Heart right ventricle (tissue), 16 donors: Measurements from ENCODE around the gene COX6A2. TPM values are rescaled to one million over a fixed set of nuclear protein-coding genes. Genes with fewer than 3 reads are reported as not detected.

Experiments used
- ATAC-seq, 8 donors: fragments of 200-7000 bp; cut with Tn5 transposase; one replicate each; pipeline ENCODE4 v1.9.1; 2020; ENCODE audit warnings: mild to moderate bottlenecking in 8 of 8, moderate library complexity in 8 of 8, moderate number of reproducible peaks in 1 of 8
- DNase-seq, 2 donors: peaks; one replicate each; pipeline ENCODE4 v3.0.0-alpha.2; 2020
- H3K27ac ChIP-seq, 10 donors: fragments of 200-600 bp; sonication (generic) in 2 of 10; one replicate each; pipeline versions ENCODE4 v1.5.0 to v1.8.0; 2020 to 2022; ENCODE audit warnings: mild to moderate bottlenecking in 3 of 10
- H3K27me3 ChIP-seq, 7 donors: fragments of 200-600 bp; one replicate each; pipeline ENCODE4 v1.8.0; 2021 to 2022; ENCODE audit warnings: mild to moderate bottlenecking in 2 of 7
- H3K36me3 ChIP-seq, 9 donors: fragments of 200-600 bp; sonication (generic) in 1 of 9; one replicate each; pipeline versions ENCODE4 v1.5.0 to v1.8.0; 2020 to 2022; ENCODE audit warnings: mild to moderate bottlenecking in 2 of 9
- H3K4me1 ChIP-seq, 9 donors: fragments of 200-600 bp; sonication (generic) in 1 of 9; one replicate each; pipeline versions ENCODE4 v1.5.0 to v1.8.0; 2020 to 2022; ENCODE audit warnings: mild to moderate bottlenecking in 4 of 9
- H3K4me3 ChIP-seq, 10 donors: fragments of 200-600 bp; sonication (generic) in 2 of 10; one replicate each; pipeline versions ENCODE4 v1.5.0 to v1.8.0; 2020 to 2022; ENCODE audit warnings: mild to moderate bottlenecking in 7 of 10, moderate library complexity in 2 of 10
- H3K9me3 ChIP-seq, 11 donors: fragments of 200-600 bp in 10 of 11; sonication (generic) in 2 of 11; one replicate each; pipeline versions ENCODE4 v1.5.0 to v1.8.0; 2013 to 2022; ENCODE audit warnings: mild to moderate bottlenecking in 2 of 11, control low read depth in 1 of 11, moderate library complexity in 1 of 11
- WGBS, 2 donors: extraction: QIAGEN DNeasy Blood & Tissue Kit; methylation state at CpG; one replicate each; pipeline ENCODE4 v1.1.7; 2013; ENCODE audit warnings: inconsistent platforms in 1 of 2; 5-methylcytosine and 5-hydroxymethylcytosine counted together
- intact Hi-C, 10 donors: fragments of 100-400 bp; cut with DNase I; formaldehyde crosslinking; loops; one replicate each; pipeline versions ENCODE4 v1.11.1 to v1.14.2; 2022
- polyA plus RNA-seq, 2 donors: library from polyadenylated mRNA; stranded (reverse); fragments of 200-250 nt; gene quantifications; one replicate each; pipeline ENCODE4 v1.2.3, GENCODE V29; 2013
- total RNA-seq, 10 donors: library from RNA; stranded (reverse); fragmentation: NEBNext Ultra II Directional in 3 of 10; extraction: Animal tissue kit (Norgen Biotek cat#: 25700) in 3 of 10; gene quantifications; one replicate each; pipeline versions ENCODE4 v1.2.1 to v1.2.4, GENCODE V29; 2021 to 2023
- TF ChIP-seq, protein P1 (sequence below), 9 donors: fragments of 200-600 bp; sonication (generic) in 2 of 9; IDR thresholded peaks; one replicate each; pipeline versions ENCODE4 v1.5.0 to v1.8.0; 2021 to 2022; ENCODE audit warnings: antibody characterized with exemption in 9 of 9, mild to moderate bottlenecking in 5 of 9, moderate library complexity in 1 of 9
- donor health status: Arrhythmogenic right ventricular cardiomyopathy.
- donor health status: ischemic (EF 13 %, LVEDD 7.1; RV severe dilation, severe dysfunction).
- donor health status: healthy with polysubstance abuse.
- donor health status: DM: no; HTN: yes; CAD: no.
- donor health status: DM: no; HTN: no; CAD: no.
- donor health status: ischemic (EF 25% LVEDD 6.9; RV normal size, moderate dysfunction).
- donor health status: ischemic (EF 25% LVEDD 5.7; RV mildly dilated, moderate dysfunction).
- donor health status: healthy.
- donor health status: DM: yes; HTN: yes; CAD: no.
- donor health status: Ischemic cardiomyopathy.
- donor health status: ischemic (EF 35%, LVEDD 5.7; RV mildly dilated, moderate dysfunction).
- donor health status: nonischemic (EF 11% LVEDD 7.7; RV severe dilation, severe dysfunction).
- donor health status: DM: yes; HTN: yes; CAD: no.
- donor health status: PGD.
- donor health status: ischemic (EF 29% LVEDD 5.4; RV normal size, mild dysfunction).
- donor health status: nonischemic (EF 23%, LVEDD 6.1; RV moderate dilation, normal function).

COX6A2 gene
- total and polyA plus RNA-seq, 12 donors = 615 to 9,450 (median 1,411) TPM

DNA sequence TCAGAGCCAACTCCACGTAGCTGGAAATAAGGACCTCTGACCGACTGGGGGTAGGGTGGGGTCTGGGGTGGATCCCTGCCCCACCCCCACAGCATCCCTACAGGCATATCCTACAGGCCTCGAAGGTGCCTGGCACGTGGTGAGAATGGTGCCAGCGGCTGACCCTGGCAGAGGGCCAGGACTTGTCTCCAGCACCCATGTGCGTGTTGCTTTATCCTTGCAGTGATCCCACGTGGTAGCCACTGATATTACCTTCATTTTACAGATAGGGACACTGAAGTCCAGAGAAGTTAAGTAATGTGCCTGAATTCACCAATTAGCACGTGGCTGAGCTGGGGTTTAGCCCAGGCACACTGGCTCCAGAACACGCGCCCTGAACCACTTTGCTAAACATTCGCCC, 26.7 kb downstream of the COX6A2 start:
- no peak for ATAC-seq
- no peaks in the 10 kb centered on the region for H3K36me3 ChIP-seq
- no peak for DNase-seq
- intact Hi-C loops = loop anchor here in 1 of 10 donors (10.0 kb wide), 1 partner anchor 147 kb away; the partner anchor contains the start of gene ITGAM
- H3K27me3 ChIP-seq = peaks cover 0 to 11% (median 0%) of the 10 kb centered on the region in 7 donors
- H3K9me3 ChIP-seq = peaks cover 0 to 10% (median 0%) of the 10 kb centered on the region in 11 donors
- TF ChIP-seq, protein P1, sequence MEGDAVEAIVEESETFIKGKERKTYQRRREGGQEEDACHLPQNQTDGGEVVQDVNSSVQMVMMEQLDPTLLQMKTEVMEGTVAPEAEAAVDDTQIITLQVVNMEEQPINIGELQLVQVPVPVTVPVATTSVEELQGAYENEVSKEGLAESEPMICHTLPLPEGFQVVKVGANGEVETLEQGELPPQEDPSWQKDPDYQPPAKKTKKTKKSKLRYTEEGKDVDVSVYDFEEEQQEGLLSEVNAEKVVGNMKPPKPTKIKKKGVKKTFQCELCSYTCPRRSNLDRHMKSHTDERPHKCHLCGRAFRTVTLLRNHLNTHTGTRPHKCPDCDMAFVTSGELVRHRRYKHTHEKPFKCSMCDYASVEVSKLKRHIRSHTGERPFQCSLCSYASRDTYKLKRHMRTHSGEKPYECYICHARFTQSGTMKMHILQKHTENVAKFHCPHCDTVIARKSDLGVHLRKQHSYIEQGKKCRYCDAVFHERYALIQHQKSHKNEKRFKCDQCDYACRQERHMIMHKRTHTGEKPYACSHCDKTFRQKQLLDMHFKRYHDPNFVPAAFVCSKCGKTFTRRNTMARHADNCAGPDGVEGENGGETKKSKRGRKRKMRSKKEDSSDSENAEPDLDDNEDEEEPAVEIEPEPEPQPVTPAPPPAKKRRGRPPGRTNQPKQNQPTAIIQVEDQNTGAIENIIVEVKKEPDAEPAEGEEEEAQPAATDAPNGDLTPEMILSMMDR (IDR thresholded peaks at IDR 0.05) = no peak
- 72 to 76% methylated on average over 11 of the region's 11 CpGs for WGBS, 2 donors
- peaks cover 0 to 20% (median 0%) of the 10 kb centered on the region in 9 donors for H3K4me1 ChIP-seq
- no peak overlapping the region for H3K4me3 ChIP-seq
- H3K27ac ChIP-seq = no peak overlapping the region

GRCh38 chr16:31400191-31400590, 28.0 kb downstream of the COX6A2 start:
- WGBS, 2 donors = 78 to 82% methylated on average over 2 of the region's 2 CpGs
- Histone ChIP-seq H3K4me3 (no peak overlapping the region), H3K4me1 (peaks cover 0 to 27% (median 0%) of the 10 kb centered on the region in 9 donors), H3K27ac (no peak overlapping the region), H3K27me3 (peaks cover 0 to 21% (median 0%) of the 10 kb centered on the region in 7 donors), H3K9me3 (peaks cover 0 to 10% (median 0%) of the 10 kb centered on the region in 11 donors), H3K36me3 (no peaks in the 10 kb centered on the region)
- TF ChIP-seq, protein P1 (IDR thresholded peaks at IDR 0.05) = no peak
- intact Hi-C loops = loop anchor here in 1 of 10 donors (10.0 kb wide), 1 partner anchor 145 kb away; the partner anchor contains the start of gene ITGAM
- DNase-seq = no peak
- no peak for ATAC-seq

- WGBS, 2 donors = 67 to 74% methylated on average over 9 of the region's 9 CpGs
- Histone ChIP-seq H3K27me3 (peaks cover 0 to 21% (median 5%) of the 10 kb centered on the region in 7 donors), H3K9me3 (peaks cover 0 to 10% (median 0%) of the 10 kb centered on the region in 11 donors), H3K4me3 (no peak overlapping the region), H3K27ac (no peak overlapping the region), H3K36me3 (no peaks in the 10 kb centered on the region), H3K4me1 (peaks cover 0 to 21% (median 0%) of the 10 kb centered on the region in 9 donors)
- TF ChIP-seq, protein P1 (IDR thresholded peaks at IDR 0.05) = no peak
- ATAC-seq = no peak
- intact Hi-C loops = no loop called here
- no peak for DNase-seq
These were observed 30.5 kb downstream of the COX6A2 start for GRCh38 chr16:31397701-31398100.

DNA sequence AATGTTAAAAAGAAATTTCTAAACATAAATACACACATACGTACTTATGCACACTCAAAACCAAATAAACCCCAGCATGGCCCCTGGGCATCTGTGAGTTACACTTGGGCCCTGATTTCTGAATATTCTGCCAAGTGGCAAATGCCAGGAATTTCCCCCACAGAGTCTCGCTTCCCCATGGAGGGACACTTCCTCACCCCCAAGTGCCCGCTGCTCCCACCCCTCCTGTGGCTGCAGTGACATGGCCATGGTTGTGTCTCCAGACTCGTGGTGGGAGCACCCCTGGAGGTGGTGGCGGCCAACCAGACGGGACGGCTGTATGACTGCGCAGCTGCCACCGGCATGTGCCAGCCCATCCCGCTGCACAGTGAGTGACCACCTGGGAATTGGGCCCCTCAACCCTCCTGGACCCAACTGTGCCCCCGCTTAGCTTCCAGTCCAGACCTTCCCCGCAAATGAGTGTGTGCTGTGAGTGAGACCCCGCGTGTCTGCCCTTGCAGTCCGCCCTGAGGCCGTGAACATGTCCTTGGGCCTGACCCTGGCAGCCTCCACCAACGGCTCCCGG, 31.0 kb downstream of the COX6A2 start:
- peaks cover 0 to 21% (median 5%) of the 10 kb centered on the region in 7 donors for H3K27me3 ChIP-seq
- WGBS, 2 donors = 79 to 83% methylated on average over 16 to 18 of the region's 18 CpGs
- ATAC-seq (no peak), DNase-seq (no peak)
- TF ChIP-seq, protein P1 (IDR thresholded peaks at IDR 0.05) = no peak
- no peak overlapping the region for H3K4me3 ChIP-seq
- peaks cover 0 to 10% (median 0%) of the 10 kb centered on the region in 11 donors for H3K9me3 ChIP-seq
- H3K4me1 ChIP-seq = peaks cover 0 to 21% (median 0%) of the 10 kb centered on the region in 9 donors
- no peaks in the 10 kb centered on the region for H3K36me3 ChIP-seq
- intact Hi-C loops = no loop called here
- H3K27ac ChIP-seq = no peak overlapping the region
